ENCODE data around the gene MOB3B.

GRCh38 chr9:27393054-27393846 lies 136.4 kb downstream of the MOB3B start:
- TF ChIP-seq POLR2A (IDR thresholded peaks at IDR 0.05) (no peak), CTCF (IDR thresholded peaks at IDR 0.05) (no peak)
